Measurements from ENCODE around the gene KLRC3.
"Not testable (repeated sequence)": the region's sequence is repeated elsewhere in the genome, so short reads cannot be mapped to it uniquely, and the experiment has no call there.

The KLRC3 gene

DNA sequence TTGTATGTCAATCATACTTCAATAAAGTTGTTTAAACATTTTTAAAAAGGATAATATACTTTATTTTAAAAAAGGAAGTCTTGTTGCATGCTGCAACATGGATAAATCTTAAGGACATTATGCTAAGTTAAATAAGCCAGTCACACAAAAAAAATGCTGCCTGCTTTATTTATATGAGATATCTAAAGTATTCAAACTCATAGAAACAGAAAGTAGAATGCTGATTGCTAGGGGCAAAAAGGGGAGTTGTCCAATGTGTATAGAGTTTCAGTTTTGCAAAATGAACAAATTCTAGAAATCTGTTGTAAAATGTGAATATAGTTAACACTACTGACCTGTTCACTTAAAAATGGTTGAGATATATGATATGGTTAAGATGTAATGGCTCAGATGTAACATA is 19.6 kb downstream of the KLRC3 start:
- DNase-seq (ENCODE audit: low read depth), result no peak

DNA sequence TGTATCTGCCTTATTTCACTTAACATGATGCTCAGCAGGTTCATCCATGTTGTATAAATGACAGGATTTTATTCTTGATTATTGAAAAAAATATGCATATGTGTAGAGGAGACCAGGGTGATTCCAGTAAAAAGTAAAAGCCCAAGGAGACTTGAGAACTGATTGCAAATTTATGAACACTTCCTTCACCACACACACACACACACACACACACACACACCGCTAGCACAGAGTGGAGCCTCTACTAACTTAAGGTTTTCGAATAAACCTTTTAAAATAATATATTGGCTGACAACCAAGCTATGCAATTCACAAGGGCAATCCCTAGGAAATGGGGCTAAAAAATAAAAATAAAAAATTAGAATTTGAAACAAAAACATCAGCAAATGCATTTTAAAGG is 22.2 kb downstream of the KLRC3 start:
- no peak for DNase-seq (ENCODE audit: low read depth)

DNA sequence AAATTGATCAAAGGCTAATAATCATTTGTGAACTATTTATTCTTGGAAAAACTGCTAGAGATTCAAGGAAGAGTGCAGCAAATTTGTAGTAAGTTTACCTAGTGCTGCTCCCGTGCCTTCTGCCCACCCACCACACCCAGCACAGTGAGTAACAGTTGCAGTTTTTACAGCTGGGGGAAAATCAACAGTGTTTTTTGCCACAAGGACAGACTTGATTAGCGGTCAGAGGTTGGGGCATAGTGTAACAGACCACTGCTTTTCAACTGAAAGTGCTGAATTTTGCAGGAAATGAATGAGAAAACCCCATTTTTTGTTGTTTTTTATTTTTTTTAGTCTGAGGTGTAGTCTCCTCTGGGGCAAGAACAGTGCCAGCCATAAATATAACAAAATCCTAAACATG is 23.1 kb downstream of the KLRC3 start:
- DNase-seq (ENCODE audit: low read depth), result no peak

DNA sequence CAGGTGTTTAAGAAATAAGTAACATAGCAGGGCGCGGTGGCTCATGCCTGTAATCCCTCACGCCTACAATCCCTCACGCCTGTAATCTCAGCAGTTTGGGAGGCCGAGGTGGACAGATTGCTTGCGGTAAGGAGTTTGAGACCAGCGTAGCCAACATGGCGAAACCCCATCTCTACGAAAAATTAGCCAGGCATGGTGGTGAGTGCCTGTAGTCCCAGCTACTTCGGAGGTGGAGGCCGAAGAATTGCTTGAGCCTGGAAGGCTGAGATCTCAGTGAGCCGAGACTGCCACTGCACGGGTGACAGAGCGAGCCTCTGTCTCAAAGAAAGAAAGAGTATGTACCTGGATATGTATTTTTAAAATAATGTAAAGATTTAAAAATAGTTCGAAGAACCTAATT is 24.2 kb downstream of the KLRC3 start:
- DNase-seq (ENCODE audit: low read depth), result not testable (repeated sequence)

DNA sequence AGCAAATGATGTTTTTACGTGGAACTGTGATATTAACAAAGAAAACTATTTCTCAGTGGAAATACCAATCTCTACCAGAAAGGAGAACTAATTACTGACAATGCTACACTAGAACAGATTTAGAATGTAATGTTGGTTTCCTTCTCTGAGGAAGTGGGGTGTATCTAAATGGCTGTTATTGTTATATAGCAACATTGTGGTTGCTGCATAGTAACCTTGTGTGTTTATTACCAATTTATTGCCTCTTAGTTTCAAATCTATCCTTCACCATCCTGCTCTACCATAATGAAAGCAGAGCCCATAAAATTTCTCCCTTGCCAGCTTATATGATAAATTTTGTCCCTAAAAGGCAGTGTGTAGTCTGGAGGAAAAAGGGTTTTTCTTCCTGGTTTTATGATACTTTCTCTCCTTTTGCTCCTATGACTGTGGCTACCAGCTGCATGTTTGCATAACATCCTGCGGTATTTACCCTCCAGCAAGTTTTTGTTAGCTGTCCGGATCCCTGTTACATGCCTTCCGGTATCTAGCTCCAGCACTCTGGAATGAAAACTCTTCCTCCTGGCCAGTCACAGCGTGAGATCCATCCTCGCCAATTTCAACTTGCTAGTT is 24.9 kb downstream of the KLRC3 start:
- DNase-seq (ENCODE audit: low read depth), result no peak

DNA sequence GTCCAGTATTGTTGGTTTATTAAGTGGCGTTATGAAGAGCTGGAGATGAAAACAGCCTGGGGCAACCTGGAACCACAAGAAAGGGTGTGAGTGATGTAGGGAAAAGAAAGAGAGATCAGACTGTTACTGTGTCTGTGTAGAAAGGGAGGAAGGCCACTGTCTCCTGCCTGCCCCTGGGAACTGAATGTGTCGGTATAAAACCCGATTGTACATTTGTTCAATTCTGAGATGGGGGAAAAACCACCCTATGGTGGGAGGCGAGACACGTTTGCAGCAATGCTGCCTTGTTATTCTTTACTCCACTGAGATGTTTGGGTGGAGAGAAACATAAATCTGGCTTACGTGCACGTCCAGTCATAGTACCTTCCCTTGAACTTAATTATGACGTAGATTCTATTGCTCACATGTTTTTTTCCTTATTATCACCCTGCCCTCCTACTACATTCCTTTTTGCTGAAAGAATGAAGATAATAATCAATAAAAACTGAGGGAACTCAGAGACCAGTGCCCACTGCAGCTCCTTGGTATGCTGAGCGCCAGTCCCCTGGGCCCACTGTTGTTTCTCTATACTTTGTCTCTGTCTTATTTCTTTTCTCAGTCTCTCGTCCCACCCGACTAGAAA is 25.8 kb downstream of the KLRC3 start:
- not testable (repeated sequence) for DNase-seq (ENCODE audit: low read depth)

DNA sequence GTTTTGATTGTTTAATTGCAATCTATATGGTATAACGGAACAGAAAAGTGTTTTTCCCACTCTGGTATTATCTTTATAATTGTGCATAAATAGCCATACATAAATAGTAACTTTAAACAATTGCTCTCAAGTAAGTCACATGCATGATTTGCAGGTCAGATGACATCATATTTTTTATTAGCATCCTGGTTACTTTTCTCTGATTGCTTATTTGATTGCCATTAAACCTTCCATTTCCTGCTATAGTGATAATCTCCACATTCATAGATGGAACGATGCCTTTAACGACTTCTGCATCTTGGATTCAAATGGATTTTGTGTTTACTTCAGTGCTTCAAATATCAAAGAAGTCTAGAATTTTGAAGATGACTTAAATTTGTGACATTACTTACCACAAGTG is 27.1 kb downstream of the KLRC3 start:
- DNase-seq (ENCODE audit: low read depth), result no peak

DNA sequence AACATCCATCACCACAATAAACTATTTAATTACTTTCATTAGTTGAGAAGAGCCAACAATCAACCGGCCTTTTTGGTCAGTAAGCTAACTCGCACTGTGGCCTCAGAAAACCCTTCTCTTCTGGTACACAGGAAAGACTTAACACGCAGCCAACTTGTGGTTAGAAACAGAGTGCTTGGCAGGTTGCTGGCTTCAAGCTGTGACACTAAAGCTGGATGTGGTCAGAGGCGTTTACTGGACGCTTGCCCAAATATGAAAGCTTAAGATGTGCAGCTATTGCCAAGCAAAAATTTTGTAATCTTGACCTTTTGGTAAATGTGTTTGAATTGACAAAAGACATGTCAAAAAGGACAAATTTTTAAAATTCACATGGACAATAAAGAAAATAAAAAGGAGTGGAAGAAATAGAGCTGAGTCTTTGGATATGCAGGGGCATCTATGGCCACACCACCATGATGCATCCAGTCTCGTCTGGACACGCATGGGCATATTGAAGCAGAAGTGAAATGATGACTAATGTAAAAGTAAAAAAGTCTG is 27.9 kb downstream of the KLRC3 start:
- no peak for DNase-seq (ENCODE audit: low read depth)

DNA sequence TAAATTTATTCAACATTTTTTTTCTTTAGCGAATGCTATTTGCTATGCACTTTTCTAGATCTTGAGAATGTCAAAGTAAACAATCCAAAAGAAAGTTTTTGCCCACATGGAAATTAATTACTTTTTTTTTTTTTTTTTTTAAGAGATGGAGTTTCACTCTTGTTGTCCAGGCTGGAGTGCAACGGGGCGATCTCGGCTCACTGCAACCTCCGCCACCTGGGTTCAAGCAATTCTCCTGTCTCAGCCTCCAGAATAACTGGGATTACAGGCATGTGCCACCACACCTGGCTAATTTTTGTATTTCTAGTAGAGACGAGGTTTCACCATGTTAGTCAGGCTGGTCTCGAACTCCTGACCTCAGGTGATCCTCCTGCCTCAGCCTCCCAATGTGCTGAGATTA is 29.4 kb downstream of the KLRC3 start:
- not testable (repeated sequence) for DNase-seq (ENCODE audit: low read depth)

DNA sequence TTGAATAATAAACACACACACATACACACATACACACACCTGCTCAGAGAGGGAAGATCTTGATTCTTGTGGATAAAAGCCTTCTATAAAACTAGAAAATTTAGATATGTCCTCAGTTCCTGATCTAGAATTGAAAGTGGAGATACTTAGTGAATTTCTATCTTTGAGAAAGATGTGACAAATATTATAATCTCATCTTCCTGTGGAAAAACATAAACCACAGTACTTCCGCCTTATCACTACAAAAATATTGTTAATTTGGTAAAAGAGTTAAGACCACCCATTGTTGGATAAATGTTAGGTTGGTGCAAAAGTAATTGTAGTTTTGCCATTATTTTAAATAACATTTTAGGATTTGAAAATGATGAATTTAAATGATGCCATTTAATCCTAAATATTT is 30.5 kb downstream of the KLRC3 start, which contains the start of gene KLRK1:
KLRK1 (minus strand) TSS at position 138 of the 400 bp plus-strand sequence. CDS start 1,231 bp downstream, outside the sequence.
- no peak for DNase-seq (ENCODE audit: low read depth)

DNA sequence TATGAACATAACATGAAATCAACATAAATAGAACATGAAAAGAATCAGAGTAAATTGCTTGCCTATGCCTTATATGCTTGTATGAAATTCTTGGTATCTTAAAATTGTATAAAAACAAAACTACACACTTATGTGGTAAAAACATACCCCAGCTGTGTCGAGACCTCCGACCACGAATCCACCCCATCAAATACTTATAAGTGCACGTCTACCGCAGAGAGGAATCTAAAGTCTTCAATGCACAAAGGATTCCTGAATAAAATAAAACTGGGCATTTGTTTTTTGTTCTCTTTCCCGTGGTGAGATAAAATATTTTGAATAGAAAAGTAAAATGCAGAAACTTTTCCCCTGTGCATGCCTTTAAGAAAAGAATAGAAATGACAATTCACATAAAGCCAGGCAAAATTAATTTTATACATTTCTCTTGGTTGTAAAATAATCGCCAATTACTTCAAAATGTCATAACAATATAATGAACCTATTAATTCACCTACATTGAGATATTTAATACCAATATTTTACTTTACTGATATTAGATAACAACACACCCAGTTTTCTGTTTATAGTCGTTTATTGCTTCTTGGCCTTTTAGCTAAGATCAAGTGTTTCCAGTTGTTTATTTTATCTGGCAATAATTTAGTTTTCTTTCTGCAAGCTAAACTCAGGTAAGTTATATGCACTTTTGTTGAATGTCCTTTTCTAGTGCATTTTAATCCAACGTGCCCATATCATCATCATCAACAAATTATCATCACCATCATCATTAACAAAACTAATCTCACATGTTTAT is 31.6 kb downstream of the KLRC3 start:
- no peak for DNase-seq (ENCODE audit: low read depth)

DNA sequence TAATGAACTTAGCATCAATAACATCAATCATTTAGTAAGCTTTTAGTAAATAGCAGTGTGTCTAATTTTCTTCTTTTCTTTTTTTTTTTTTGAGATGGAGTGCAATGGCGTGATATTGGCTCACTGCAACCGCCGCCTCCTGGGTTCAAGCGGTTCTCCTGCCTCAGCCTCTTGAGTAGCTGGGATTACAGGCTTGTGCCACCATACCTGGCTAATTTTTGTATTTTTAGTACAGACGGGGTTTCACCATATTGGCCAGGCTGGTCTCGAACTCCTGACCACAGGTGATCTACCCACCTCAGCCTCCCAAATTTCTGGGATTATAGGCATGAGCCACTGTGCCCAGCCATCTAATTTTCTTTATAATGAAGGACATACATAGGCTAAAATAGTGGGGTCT is 32.9 kb downstream of the KLRC3 start:
- DNase-seq (ENCODE audit: low read depth), result not testable (repeated sequence)

DNA sequence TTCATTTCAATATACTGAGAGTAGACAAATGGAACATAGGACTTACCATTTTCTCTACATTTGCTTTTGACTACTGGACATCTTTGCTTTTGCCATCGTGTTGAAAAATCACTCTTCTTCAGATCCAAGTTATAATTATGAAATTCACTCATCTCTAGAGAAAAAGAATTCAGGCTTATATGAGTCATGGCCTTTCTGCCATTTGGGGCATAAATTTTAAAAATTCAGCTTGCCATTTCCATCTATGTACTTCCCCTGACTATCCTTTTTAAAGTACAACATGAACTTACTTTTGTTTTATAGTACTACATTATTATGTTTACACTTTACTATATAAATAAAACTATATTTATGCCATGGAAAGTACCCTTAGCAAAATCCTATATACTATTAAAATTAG is 33.5 kb downstream of the KLRC3 start:
- no peak for DNase-seq (ENCODE audit: low read depth)

DNA sequence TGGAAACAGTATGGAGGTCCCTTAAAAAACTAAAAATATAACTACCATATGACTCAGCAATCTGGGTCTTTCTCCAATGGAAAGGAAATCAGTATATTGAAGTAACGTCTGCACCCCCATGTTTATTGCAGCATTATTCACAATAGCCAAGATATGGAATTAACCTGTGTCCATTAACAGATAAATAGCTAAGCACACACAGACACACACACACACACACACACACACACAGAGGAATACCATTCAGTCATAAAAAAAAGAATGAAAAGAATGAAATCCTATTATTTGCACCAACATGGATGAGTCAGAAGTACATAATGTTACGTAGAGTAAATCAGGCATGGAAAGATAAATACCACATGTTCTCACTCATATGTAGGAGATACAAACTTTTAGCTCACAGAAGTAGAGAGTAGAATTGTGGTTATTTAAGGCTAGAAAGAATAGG is 35.2 kb downstream of the KLRC3 start:
- DNase-seq (ENCODE audit: low read depth), result no peak

DNA sequence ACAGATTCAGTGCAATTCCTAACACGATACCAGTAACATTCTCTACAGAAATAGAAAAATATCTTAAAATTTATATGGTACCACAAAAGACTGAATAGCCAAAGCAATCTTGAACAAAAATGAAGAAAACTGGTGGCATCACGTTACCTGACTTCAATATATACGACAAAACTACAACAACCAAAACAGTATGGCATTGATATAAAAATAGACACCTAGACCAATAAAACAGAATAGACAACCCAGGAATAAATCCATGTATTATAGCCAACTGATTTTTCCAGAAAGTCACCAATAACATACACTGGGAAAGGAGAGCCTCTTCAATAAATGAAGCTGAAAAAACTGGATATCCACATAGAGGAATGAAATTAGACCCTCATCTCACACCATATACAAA is 36.2 kb downstream of the KLRC3 start:
- DNase-seq (ENCODE audit: low read depth), result no peak

DNA sequence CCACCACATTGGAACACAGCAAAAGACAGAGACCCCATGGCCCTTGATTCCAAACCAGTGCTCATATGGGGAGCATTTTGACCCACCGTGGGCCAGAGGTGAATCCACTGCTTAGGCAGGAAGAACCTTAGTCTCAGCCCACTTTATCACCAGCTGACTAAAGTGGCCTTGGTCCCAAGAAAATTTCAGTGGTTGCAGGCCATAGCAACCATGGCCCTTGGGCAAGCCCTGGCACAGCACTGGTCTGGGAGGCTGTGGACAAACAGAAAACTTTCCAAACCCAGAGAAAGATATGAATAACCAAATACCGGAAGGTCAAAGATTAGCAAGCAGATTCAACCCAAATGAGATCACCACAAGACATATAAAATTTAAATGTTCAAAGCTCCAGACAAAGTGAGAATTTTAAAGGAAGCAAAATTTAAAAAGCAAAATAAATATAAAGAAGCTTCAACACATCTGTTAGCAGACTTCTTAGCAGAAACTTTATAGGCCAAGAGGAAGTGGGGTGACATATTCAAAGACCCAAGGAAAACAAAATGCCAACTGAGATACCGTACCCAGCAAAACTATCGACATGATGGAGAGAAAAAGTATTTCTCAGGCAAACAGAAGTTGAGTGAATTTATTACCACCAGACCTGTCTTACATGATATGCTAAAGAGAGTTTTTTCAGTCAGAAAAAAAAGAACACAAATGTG is 38.3 kb downstream of the KLRC3 start:
- DNase-seq (ENCODE audit: low read depth), result no peak

DNA sequence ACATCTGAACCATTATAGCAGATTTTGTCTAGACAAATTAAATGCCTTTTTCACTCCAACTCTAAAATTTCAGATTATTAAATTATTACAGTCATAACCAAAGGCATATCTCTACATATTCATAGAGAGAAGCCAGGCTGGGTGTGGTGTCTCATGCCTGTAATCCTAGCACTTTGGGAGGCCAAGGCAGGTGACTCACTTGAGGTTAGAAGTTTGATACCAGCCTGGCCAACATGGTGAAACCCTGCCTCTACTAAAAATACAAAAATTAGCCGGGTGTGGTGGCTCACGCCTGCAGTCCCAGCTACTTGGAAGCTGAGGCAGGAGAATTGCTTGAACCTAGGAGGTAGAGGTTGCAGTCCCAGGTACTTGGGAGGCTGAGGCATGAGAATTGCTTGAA is 41.7 kb downstream of the KLRC3 start:
- DNase-seq (ENCODE audit: low read depth), result not testable (repeated sequence)

DNA sequence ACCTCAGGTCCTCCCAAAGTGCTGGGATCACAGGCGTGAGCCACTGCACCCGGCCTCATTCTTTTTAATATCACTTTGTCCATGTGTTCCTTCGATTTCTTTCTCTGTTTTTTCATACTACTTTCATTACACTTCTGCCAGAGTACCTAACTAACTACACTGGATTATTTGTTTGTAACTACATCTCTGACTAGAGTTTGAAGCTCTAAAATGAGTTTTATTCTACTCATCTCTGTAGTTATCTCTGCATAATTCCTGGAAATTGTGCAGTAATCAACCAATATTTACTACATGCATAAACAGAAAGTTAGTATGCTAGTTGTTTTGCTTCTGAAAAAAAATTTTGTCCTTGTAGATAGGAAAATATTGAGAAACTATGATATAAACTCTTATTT is 45.8 kb downstream of the KLRC3 start:
- no peak for DNase-seq (ENCODE audit: low read depth)

DNA sequence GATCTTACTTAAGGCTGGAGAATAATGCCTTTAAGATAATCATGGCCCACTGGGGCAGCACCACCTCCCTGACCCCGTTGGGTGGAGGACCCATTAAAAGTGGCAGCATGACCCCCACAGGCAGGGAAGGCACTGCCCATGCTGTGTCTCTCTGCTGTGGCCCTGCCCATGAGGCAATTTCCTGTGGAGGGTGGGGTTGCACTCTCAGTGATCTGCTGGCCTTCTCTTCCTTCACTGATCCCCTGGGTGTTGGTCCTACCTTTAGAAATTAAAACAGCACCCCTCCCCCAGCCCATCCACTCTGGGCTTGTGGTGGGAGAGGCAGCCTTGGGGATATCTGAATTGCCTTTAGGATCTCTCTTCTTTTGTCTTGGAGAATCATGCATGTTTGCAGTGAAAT is 47.8 kb downstream of the KLRC3 start:
- no peak for DNase-seq (ENCODE audit: low read depth)

DNA sequence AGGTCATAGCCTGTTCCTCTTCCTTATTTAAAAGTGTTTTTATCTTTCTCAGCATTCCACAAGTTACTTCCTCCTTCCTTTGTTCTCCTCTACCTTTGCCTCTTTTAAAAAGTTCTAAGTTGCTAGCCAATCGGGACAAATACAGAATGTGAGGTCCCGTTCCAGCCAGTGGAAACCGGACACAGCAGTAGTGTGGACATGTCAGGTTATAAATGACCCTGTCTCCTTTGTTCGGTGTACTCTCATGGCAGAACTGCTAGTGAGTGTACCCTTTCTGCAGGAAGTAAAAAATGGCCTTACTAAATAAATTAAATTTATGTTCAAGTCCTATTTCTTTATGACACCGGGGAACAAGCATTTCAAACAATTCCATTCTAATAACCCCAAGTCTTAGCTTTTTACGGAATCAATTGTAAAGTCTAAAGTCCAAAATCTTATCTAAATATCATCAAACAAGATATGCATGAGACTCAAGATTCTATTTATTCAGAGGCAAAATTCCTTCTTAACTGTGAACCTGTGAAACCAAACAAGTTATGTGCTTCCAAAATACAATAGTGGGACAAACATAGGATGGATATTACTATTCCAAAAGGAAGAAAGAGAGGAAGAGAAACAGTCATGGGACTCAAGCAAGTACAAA is 48.4 kb downstream of the KLRC3 start:
- DNase-seq (ENCODE audit: low read depth), result not testable (repeated sequence)

DNA sequence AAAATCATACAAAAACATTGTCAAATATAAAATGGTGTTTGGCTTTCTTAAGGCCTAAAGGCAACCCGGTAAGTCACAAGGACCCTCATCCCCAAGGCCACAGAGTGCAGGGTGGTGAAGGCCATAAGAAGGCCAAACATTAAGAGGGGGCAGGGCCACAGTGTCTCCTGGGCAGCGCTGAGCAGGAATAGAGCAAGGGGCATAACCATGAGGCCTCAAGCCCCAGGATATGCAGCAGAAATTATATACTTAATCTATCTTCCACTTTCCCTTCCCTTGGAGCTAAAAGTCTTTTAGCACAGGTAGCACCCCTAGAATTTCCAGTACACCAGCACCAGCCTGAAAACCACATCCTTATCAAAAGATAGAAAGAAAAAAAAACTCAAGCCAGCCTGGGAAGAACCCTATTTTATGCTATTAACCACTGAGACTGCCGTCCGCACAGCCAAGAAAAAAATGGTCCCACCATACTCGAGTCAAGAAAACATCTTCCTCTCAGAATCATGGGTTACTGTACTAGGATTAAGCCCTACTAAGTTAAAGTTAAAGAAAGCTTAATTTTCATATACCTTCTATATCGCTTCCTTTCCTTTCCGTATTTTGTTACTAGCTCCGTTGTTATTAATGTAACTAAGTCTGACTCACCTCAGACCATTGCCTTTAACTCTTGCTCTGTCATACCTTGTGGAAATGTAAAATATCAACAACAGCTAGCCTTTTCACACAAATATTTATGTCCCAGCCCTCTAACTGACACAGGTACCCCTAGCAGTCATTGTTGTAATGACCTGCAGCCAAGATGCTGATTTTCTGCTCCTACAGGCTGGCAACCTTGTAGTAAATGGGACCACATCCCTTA is 50.6 kb downstream of the KLRC3 start:
- DNase-seq (ENCODE audit: low read depth), result no peak

Data from T-helper 22 cell (primary cell).